Measurements from ENCODE around the gene HSPB9.

GRCh38 chr17:42079541-42079940, 43.1 kb upstream of the HSPB9 start:
- no peak for TF ChIP-seq POLR2A (IDR thresholded peaks at IDR 0.05; ENCODE audit: low read depth, low read length)
- TF ChIP-seq POLR2AphosphoS5 (IDR thresholded peaks at IDR 0.05; ENCODE audit: insufficient read depth, low read depth, low read length): no peak
- no peak for TF ChIP-seq CTCF (IDR thresholded peaks at IDR 0.05; ENCODE audit: extremely low read depth in 1 of 2, insufficient read depth in 1 of 2, low read depth in 1 of 2, low read length in 2 of 2)
